Measurements from ENCODE around the gene MARCHF4.
"Not testable (repeated sequence)": the region's sequence is repeated elsewhere in the genome, so short reads cannot be mapped to it uniquely, and the experiment has no call there.

The MARCHF4 gene

DNA sequence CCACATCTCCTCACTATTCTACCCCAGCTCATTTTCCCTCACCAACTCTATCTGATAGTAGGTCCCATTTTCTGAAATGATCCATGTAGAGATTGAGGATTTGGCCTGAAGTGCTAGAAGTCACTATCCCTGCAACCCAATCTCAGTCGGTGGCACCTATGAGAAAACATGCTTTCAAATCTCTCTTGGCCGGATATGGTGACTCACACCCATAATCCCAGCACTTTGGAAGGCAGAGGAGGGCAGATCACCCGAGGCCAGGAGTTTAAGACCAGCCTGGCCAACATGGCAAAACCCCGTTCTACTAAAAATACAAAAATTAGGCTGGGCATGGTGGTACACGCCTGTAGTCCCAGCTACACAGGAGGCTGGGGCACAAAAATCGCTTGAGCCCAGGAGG, 19.1 kb upstream of the MARCHF4 start:
- DNase-seq = no peak

DNA sequence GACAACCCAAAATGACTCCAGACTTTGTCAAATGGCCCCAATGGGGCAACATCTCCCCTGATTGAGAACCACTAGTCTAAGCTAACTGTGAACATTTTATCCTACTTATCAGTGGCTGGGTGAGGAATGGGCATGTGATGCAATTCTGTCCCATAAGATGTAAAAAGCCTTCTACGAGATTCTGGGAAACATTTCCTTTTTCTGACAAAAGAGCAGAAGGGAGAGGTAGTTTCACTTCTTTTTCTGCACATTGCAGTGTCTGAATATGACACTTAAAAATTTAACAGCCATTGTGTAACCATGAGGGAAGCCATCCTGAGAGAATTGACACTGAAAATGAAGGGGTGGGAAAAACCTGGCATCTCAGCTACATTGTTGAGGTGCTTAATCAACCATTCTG, 17.3 kb upstream of the MARCHF4 start:
- DNase-seq = no peak

DNA sequence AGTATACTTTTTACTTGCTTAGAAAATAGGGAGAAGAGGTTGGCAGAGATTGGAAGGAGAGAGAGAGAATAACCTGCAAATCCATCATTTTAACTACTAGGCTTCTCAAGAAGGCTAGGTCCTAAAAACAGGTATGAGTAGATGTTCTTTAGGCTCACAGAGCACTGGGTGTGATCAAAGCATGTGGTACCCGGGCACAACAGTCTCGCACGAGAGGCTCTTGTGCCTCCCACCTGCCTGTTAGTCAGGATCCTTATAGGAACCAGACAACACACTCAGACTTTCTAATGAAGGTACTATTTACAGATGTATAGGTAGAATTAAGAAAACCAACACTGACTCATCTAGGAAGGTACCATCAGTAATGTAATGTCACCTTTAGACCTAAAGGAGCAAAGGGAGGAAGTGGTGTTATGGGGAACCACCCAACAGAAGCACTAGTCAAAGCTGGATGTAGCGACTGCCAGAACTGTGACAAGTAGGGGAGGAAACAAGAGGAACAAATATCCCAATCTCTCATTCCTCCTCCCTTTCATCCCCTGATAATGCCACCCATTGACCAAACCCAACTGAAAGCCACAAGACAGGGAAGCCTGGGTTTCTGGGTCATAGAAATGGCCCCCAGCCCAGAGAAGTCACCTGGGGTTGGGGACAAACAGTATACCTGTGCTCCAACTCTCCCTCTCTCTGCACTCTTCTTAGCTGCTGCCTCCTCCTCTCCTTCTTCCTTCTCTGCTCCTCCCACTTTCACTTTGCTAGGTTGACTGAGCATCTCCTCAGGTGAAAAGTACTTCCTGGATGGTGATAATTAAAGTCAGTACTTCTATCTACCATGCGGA, 16.0 kb upstream of the MARCHF4 start:
- DNase-seq = peak; percentile 61

DNA sequence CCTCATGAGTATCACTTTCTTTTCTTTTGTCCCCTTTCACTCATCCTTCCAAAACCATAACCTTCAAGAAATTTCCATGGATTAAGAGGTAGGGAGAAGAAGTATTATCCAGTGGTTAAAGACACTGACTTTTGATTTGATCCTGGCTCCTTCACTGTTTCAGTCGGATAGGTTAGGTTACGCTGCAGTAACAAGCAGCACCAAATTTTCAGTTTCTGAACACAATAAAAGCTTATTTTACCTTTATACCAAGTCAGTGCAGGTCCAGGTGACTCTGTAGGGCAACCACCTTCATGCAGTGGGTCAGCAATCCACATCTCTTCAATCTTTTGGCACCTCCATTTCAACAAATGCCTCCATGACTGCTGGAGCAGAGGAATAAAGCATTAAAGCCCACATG, 15.0 kb upstream of the MARCHF4 start:
- DNase-seq = no peak

DNA sequence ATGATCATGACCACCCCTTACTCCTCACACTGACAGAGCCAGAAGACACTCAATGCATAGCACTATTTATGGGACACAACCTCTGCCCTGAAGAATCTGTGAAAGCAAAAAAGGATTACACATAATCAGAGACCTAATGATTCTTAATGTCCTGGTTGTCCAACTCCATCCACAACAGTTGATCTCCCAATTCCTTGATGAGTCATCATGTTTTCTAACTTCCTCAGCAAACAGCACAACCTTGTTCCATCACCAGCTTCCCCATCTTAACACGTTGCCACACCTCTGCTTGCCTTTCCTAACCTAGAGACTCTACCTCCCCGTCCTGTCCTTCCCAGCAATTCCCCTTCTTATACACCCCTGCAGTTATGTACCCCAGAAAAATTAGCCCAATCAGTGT, 13.2 kb upstream of the MARCHF4 start:
- DNase-seq = no peak

DNA sequence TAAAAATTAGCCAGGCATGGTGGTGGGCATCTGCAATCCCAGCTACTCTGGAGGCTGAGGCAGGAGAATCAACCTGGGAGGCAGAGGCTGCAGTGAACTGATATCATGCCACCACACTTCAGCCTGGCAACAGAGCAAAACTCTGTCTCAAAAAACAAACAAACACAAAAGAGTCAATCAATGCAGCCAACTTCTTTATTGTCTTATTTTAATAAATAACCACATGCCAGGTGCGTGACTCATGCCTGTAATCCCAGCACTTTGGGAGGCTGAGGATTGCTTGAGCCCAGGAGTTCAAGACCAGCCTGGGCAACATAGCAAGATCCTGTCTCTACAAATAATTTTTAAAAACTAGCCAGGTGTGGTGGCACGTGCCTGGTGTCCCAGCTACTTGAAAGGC, 12.1 kb upstream of the MARCHF4 start:
- DNase-seq = not testable (repeated sequence)

DNA sequence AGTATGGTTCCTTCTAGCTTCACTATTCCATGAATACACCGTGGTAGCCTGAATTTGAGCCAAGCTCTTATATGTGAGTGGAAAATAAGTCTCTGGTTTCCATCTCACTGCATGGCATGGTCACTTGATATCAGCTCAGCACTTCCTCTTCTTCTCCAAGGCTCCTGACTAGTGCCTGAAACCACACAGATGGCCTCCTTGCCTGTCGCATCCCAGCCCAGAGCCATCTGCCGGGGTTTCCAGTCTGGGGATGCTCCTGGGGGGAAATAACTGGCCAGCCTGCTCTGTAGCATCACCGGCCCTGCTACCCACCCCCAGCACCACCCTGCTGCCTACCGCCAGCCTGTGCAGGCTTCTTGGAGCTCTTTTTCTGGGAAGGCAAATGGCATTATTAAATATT, 7.7 kb upstream of the MARCHF4 start:
- DNase-seq = no peak

DNA sequence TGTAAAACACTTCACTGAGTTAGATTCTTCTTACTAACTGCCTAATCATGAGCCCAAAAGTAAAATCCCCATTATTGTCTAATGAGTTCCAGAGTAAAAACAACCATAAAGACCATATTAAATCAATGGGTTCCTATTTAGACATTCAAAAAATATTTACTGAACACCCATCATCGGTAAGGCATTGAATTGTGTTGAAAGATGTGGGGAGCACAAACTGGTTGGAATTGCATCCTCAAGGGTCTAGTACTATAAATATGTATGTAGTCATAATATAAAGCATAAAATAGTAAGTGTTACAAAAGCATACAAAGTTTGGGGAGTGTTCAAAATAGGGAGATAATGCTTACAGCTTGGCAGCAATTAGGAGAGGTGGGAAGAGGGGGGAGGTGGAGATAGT, 3.0 kb upstream of the MARCHF4 start:
- DNase-seq = no peak

DNA sequence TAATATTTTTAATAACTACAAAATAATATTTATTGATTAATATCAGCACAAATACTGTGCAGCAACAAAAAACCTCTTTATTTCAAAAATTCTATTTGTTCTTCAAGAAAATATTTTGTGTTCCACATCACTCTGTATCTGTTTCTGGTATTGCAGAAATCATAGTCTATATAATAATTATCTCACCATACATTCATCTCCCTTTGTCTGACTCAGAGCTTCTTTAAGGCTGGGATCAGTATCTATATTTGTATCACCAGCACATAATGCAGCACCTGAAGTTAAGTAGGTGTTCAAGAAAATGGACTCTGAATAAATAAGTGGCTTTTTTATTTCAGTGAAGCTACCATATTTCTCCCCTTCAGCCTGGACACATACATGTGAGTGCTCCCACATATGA, 1.6 kb upstream of the MARCHF4 start:
- no peak for DNase-seq

DNA sequence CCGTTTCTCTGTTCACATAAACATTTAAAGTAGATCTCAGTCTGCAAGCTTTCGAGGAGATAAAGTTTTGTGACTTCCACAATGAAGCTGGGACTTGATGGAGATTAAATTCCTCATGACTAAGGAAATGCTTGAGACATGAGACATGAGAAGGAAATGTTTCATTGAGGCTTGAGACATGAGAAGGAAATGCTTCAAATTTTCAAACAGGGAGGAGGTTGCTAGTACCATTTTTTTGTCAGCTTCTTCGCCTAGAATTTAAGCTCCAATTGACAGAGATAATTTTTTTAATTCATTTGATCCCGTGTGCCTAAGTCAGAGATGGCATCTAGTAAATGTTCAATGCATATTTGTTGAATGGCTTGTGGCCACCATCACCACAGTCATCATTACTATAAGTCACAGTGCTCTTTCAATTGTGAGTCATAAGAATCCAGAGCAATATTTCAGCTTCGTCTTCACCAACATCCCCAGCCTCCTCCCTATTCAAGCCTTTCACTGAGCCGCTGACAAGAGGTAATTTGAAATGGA, 543 bp upstream of the MARCHF4 start:
- no peak for DNase-seq

DNA sequence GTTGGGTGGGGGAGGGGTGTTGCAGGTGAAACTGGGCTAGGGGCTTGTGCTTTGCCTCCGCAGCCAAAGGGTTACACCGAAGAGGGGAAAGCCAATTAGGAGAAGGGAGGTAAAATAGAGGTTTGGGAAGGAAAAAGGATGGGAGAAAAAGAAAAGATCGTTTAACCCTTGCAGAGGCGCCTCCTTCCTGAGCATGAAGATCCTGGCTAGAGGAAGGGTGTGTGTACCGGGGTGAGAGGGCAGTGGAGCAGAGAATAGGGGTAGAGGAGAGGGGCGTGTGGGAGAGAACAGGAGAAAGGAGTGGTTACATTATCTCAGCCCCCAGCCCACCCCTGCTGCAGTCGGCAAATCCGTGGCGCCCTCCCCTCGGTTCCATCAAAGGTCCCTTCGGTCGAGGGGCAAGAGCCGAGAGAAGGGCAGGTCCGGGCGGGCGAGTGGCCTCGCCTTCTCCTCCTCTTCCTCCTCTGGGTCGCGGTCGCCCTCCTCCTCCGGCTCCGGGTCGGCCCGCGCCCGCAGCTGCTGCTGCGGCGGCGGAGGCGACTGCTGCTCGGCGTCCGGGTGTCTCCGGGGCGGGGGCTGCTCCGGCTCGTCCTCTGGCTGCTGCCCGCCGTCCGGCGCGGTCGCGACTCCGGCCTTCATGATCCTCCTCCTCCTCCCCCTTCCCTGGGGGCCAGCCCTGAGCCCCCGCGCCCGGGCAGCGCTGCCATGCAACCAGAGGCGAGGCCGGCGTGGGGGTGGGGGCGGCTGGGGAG, 1.1 kb downstream of the MARCHF4 start:
- DNase-seq = no peak

DNA sequence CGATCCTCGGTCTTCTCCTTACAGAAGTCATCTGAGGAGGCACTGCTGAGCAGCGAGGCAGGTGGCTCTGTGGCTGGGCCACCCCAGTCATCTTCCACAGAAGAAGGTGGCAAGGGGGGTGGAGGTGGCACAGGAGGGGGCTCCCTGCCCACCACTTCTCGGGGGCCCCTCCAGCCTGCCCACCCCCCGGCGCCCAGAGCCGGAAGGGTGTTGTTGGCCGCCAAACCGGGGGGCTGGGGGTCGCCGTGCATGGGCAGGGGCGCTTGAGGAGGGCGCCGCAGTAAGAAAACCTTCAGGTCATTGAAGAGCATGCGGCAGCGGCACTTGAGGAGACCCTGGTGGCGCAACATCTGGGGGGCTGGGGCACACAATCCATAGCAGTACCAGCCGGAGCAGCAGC, 2.5 kb downstream of the MARCHF4 start:
- DNase-seq = no peak

DNA sequence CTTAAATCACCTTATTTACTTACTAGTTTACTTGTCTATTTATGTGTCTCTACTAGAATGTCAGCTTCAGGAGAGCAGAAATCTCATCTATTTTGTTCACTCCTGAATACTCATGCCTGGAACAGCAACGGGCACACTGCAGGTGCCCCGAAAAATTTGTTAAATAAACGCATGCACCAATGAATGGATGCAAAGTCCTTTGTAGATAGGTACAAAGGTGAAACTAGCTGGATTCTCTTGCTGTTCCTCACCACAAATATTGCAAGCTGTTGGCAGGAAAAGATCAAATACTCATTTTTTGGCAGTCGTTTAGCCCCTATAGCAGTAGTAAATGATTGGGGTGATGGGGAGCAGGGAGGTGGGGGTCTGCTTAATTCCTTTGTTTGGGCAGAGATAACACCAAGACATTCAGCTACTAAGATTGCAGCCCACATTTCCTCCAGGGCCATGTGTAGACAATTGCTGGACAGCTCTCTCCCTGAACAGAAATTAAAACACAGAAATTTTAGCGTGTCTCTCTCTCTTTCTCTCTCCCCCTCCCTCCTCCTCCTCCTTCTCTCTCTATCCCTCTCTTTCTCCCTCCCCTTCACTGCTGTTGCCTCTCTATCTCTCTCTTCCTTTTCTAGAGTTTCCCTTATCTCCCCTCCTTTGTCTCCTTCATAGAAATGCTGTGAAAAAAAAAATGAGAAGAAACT, 5.4 kb downstream of the MARCHF4 start:
- DNase-seq = no peak

DNA sequence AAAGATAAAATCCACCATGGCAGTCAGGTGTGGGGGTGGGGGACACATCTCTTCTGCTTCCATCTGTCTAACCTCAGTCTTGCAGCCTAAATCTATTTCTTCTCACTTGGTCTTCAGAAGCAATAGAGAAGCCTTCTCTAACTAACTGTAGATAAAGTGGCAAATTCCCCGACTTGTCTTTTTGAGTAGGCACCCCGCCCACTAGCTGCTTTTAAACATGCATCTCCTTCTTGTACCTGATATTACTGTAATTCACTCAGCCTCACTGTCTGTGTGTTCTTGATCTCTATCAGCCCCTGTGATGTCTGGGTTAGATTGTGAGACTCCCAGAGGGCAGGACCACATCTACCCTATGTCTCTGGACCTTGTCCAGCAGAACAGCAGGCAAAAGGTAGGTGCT, 6.8 kb downstream of the MARCHF4 start:
- no peak for DNase-seq

DNA sequence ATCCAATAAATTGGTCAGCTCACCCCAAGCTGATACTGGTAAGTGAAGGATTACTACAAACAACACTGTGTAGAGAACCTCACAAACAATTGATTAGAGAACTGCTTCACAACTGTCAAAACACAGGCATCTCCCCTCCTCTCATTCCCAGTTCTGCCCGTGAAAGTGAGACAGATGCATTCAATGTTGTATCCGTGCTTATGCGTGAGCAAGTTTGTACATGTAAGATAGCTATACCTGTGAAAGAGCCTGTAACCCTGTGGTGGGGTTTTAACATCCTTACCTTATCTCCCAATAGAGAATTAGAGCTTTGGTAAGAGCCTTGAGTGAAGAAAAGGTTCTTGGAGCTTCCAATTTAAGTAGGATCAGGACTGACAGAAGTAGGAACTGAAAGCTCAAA, 9.1 kb downstream of the MARCHF4 start:
- DNase-seq = no peak

DNA sequence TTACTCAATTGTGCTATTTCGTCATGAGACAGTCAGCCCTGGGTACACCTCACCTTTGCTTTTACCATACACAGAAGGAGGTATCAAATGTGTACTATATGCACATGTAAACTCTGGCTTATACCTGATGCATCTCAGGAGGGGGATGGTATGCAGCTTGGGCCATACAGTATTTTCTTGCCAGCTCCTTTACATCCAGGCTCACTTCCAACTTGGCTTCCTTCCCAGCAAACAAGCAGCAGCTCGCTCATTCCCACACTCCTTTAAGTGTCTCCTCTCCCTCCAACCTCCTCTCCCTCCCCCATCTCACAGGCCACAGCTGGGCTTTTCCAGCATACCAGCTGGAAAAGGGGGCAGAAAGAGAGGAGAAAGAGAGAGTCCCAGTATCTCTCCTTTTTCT, 9.6 kb downstream of the MARCHF4 start:
- DNase-seq = no peak

DNA sequence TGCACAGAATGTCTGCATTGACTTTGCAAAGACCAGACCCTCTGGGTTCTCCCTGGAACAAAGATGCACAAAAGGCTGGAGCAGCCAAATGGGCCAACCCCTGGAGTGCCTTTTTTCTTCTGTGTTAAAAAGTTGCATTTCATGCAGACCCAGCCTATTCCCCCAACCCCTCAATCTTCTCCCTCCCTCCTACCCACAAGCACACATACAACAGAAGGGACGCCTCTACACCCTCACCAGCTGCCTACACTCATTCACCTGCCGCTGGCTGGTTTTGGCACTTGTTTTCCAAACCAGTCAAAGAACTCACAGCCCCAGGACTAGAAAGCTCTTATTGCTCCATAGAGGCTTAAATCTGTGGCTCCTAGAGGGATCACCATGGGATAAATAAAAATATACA, 16.6 kb downstream of the MARCHF4 start:
- DNase-seq = no peak

DNA sequence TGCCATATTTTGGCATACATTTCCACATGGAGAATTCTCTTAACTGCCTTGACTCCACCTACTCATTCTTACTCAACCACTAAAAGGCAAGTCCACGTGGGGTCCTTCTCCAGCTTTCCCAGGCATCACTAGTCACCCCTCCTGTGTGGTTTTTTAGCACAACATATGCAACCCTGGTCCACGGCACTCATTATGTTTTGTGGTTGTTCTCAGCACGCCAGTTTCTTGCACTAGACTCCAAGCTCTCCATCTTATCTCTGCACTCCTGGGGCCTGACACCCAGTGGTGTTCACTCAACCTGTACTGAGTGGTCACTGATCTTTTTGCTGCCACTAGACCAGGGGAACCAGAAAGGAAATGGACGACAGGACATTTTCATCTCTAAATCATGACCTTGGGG, 18.0 kb downstream of the MARCHF4 start:
- no peak for DNase-seq

DNA sequence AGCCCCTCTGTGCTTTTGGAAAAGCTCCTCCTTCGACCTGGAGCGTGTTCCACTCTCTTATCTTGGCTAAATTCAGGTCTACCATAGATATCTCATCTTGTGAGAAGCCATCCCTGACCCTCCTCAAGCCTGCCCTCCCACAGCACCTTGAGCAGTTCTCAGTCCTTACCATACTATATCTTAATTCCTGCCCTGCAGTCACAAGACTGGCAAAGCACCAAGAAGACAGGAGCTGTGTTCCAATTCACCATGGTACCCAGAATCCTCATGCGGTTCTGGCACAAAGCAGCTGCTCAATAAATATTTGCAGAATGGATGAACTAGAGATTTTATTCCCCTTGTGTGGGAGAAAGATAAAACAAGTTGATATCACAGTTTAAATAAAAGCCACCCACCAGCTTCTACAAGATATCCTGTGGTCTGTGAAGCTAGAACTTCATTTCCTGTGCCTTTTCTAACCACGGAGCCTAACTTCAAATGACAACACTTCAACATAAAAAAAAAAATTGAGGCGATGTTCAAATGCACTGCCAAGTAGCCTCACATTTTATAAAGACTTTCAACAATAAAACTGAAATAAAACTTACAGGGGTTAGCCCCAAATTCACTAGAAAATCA, 19.5 kb downstream of the MARCHF4 start:
- DNase-seq = peak; percentile 66

DNA sequence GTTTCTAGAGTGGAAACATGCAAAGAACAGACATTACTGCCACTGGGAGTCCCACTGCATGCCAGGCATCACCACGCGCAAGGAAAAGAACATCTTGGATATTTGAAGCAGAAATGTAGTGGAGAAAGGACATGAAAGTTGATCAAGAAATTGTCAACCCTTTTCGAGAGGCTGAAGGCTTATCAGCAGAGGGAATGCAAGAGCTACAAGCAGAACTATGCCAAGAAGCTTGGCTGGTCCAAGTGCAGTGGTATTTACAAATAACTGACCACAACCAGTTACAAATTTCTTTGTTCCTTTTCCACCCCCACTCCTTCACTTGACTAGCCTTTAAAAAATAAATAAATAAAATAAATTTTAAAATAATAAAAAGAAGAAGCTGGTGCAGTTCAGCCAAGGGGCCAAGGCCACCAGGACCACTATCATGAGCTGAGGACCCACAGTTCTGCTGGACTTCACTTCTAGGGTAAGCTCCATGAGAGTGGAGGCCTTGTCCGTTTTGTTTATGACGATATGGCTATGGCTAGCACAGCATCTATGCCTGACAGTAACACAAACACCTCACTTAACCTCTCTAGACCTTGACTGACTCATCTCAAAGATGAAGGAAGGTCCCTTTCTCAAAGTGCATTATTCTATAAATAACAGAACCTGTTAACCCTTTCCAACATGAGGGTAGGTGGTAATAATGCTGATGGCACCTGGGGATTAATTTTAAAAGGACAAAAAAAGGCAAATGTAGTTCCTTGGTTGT, 20.9 kb downstream of the MARCHF4 start:
- no peak for DNase-seq

DNA sequence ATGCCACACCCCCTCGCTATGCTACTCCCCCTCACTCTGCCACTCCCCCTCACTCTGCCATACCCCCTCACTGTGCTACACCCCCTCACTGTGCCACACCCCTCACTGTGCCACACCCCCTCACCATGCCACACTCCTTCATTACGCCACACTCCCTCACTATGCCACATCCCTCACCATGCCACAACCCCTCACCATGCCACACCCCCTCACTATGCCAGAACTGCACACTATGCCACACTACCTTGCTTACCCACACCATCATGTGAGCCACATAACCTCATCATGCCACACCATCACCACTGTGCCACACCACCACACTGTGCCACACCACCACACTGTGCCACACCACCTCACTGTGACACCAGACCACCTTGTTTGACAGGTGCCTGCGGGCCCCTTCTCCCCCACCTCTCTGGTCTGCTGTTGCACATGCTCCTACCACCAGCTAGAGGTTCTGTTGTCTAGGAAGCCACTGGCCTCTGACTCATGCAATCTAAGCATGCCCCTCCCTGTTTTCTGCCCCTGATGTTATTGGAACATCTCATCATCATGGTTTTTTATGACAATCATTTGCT, 22.0 kb downstream of the MARCHF4 start:
- peak; percentile 67 for DNase-seq

DNA sequence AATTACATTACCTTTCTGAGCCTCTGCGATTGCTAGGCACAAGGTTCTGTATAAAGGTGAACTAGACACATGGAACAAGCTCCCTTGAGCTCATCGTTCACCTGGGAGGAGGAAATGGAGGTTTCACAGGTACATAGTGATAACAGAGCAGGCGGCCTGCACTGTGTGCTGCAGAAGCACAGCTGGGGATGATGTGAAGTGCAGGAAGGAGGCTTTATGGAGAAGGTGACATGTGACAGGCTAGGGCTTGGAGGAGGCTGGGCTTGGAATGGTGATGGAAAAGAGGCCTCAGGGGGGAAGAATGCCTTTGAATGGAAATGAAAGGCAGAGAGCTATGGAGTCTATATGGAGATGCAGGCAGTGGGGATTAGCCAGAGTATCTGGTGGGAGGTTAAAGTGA, 22.9 kb downstream of the MARCHF4 start:
- DNase-seq = no peak

All from activated CD8-positive, alpha-beta memory T cell treated with anti-CD3 and anti-CD28 coated beads for 24 hours (primary cell).